Activated naive CD4-positive, alpha-beta T cell treated with anti-CD3 and anti-CD28 coated beads for 36 hours (primary cell): Measurements from ENCODE around the gene GMEB2. TPM values are rescaled to one million over a fixed set of nuclear protein-coding genes. Genes with fewer than 3 reads are reported as not detected.

Experiments
- CTCF ChIA-PET: fragments of 350-600 bp; sonication (Branson Sonifier 250); formaldehyde crosslinking; loops from one replicate; lab custom pipeline; 2021; ENCODE audit warnings: antibody characterized with exemption; lab: Charles Lee
- DNase-seq: peaks from one replicate; pipeline ENCODE4 v3.0.0-alpha.2; 2020
- H3K27ac Mint-ChIP-seq: one replicate; pipeline ENCODE4 v1.8.0; 2021; ENCODE audit warnings: mild to moderate bottlenecking, mixed read lengths
- H3K27me3 Mint-ChIP-seq: one replicate; pipeline ENCODE4 v1.8.0; 2021; ENCODE audit warnings: low read depth, mixed read lengths
- H3K36me3 Mint-ChIP-seq: one replicate; pipeline ENCODE4 v1.8.0; 2021; ENCODE audit warnings: low read depth, mixed read lengths
- H3K4me1 Mint-ChIP-seq: one replicate; pipeline ENCODE4 v1.8.0; 2021; ENCODE audit warnings: low read depth, mixed read lengths
- H3K4me3 Mint-ChIP-seq: one replicate; pipeline ENCODE4 v1.8.0; 2021; ENCODE audit warnings: mild to moderate bottlenecking, moderate library complexity, mixed read lengths
- H3K9me3 Mint-ChIP-seq: one replicate; pipeline ENCODE4 v1.8.0; 2021; ENCODE audit warnings: mixed read lengths
- intact Hi-C: fragments of 100-400 bp; cut with micrococcal nuclease; formaldehyde crosslinking; loops from one replicate; pipeline ENCODE4 v1.15.1; 2023
- total RNA-seq, 2 experiments: library from RNA; stranded (reverse); gene quantifications; one replicate each; pipeline ENCODE4 v1.2.3, GENCODE V29; 2021

GMEB2 gene
- total RNA-seq, 2 experiments from 2014 or later = 16.7 to 18.0 TPM

DNA sequence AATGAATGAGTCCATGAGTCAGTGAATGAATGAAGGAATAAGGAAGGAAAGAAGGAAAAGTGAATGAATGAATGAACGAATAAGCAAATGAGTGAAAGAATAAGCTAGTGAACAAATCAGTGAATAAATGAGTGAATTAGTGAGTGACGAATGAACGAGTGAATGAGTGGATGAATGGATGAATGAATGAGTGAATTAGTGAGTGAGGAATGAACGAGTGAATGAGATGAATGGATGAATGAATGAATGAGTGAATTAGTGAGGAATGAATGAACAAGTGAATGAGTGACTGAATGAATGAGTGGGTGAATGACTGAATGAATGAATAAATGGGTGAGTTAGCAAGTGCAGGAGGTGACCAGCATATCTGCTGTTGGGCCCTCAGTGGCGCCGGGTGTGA lies 83.2 kb downstream of the GMEB2 start:
- H3K27ac Mint-ChIP-seq = no peak overlapping the region
- DNase-seq = no peak
- H3K36me3 Mint-ChIP-seq = no peaks in the 10 kb centered on the region
- H3K27me3 Mint-ChIP-seq = no peaks in the 10 kb centered on the region
- peaks cover 4% of the 10 kb centered on the region for H3K4me1 Mint-ChIP-seq
- H3K4me3 Mint-ChIP-seq = no peak overlapping the region
- CTCF ChIA-PET = interaction anchor here (0.6 kb wide), 1 partner anchor 40 kb away, joined by 7 read pairs; no protein-coding TSS in a partner anchor
- H3K9me3 Mint-ChIP-seq = no peaks in the 10 kb centered on the region
- intact Hi-C loops = no loop called here

DNA sequence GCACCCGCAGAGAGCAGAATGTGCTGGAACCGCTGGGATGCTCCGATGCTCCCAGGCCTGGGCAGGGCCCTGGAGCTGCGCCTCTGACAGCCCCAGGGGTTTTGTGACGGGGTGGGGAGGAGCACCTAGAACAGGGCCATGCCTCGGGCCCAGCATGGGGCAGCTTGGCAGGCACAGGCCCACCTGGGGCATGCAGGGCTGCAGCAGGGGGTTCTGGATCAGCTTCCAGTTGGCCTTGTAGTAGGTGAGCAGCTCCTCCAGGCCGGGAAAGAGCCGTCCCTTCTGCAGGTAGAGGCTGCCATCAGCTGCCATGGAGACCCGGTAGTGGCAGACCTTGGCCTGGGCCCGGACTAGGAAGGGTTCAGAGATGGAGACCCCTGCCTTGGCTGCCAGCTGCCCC lies 83.8 kb downstream of the GMEB2 start:
- no peak for DNase-seq
- Mint-ChIP-seq H3K4me1 (peaks cover 5% of the 10 kb centered on the region), H3K9me3 (no peaks in the 10 kb centered on the region), H3K36me3 (no peaks in the 10 kb centered on the region), H3K27ac (no peak overlapping the region), H3K27me3 (no peaks in the 10 kb centered on the region), H3K4me3 (no peak overlapping the region)
- intact Hi-C loops = no loop called here
- CTCF ChIA-PET = interaction anchor here (0.6 kb wide), 1 partner anchor 223 kb away, joined by 3 read pairs; no protein-coding TSS in a partner anchor

DNA sequence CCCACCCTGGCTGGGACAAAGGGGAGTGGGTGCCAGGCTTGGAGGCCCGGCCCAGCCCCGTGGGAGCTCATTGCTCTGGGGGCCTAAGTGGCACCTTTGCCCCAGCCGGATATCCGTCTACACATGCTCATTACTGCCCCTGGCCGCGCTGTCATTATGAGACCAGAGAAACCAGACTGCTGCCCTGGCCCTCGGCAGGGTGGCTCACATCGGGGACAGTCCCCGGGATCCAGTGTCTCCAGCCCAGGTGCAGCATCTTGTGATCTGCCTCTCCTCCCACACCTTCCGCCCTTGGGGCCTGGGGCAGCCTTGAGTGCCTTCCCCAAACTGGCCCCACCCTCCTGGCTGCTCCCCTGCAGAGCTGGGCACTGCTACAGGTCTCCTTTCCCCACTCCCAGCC lies 84.2 kb downstream of the GMEB2 start:
- H3K36me3 Mint-ChIP-seq = no peaks in the 10 kb centered on the region
- DNase-seq = no peak
- H3K4me1 Mint-ChIP-seq = peaks cover 7% of the 10 kb centered on the region
- intact Hi-C loops = no loop called here
- no peaks in the 10 kb centered on the region for H3K27me3 Mint-ChIP-seq
- CTCF ChIA-PET = interaction anchor here (0.6 kb wide), 1 partner anchor 224 kb away, joined by 3 read pairs; no protein-coding TSS in a partner anchor
- H3K4me3 Mint-ChIP-seq = no peak overlapping the region
- H3K9me3 Mint-ChIP-seq = no peaks in the 10 kb centered on the region
- H3K27ac Mint-ChIP-seq = no peak overlapping the region

DNA sequence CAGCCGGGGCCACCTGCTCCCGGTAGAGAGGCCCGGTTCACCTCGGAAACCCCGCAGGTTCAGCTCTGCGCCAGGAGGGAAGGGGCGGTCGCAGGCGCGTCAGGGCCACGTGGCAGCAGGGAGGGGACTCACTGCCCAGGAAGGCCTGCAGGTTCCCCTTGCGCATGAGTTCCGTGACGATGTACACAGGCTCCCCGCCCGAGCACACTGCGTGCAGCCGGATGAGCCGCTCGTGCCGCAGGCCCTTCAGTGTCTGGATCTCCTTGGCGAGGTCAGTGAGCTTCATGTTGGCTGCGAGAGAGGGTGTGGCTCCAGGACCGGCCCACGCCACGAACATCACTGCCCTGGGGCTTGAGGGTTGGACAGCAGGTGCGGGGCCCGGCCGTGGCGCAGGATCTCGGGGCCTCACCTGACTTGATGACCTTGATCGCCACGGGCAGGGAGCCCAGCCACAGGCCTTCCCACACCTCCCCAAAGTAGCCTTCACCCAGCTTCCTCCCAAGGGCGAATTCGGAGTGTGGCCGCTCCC lies 84.8 kb downstream of the GMEB2 start:
- H3K4me1 Mint-ChIP-seq = peaks cover 9% of the 10 kb centered on the region
- no peak overlapping the region for H3K27ac Mint-ChIP-seq
- DNase-seq = no peak
- CTCF ChIA-PET = no interaction called here
- H3K36me3 Mint-ChIP-seq = no peaks in the 10 kb centered on the region
- intact Hi-C loops = no loop called here
- no peaks in the 10 kb centered on the region for H3K27me3 Mint-ChIP-seq
- no peak overlapping the region for H3K4me3 Mint-ChIP-seq
- no peaks in the 10 kb centered on the region for H3K9me3 Mint-ChIP-seq

DNA sequence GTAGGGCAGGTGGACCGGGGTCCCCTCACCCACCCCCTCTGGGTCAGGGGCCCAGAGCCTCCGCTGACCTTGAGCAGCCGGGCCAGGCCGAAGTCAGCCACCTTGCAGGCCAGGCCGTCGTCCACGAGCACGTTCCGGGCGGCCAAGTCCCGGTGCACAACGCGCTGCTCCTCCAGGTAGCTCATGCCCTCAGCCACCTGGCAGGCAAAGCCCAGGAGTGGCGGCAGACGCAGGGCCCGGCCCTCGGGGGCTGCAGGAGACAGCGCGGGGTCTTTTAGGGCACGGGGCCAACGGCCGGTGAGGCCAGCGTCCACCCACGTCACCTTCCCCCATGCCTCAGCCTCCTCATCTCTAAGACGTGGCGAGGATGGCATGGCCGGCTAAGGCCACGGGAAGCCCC lies 85.5 kb downstream of the GMEB2 start:
- no peak for DNase-seq
- CTCF ChIA-PET = no interaction called here
- H3K4me3 Mint-ChIP-seq = no peak overlapping the region
- H3K9me3 Mint-ChIP-seq = no peaks in the 10 kb centered on the region
- intact Hi-C loops = no loop called here
- H3K27me3 Mint-ChIP-seq = no peaks in the 10 kb centered on the region
- H3K4me1 Mint-ChIP-seq = peaks cover 8% of the 10 kb centered on the region
- H3K27ac Mint-ChIP-seq = no peak overlapping the region
- no peaks in the 10 kb centered on the region for H3K36me3 Mint-ChIP-seq

DNA sequence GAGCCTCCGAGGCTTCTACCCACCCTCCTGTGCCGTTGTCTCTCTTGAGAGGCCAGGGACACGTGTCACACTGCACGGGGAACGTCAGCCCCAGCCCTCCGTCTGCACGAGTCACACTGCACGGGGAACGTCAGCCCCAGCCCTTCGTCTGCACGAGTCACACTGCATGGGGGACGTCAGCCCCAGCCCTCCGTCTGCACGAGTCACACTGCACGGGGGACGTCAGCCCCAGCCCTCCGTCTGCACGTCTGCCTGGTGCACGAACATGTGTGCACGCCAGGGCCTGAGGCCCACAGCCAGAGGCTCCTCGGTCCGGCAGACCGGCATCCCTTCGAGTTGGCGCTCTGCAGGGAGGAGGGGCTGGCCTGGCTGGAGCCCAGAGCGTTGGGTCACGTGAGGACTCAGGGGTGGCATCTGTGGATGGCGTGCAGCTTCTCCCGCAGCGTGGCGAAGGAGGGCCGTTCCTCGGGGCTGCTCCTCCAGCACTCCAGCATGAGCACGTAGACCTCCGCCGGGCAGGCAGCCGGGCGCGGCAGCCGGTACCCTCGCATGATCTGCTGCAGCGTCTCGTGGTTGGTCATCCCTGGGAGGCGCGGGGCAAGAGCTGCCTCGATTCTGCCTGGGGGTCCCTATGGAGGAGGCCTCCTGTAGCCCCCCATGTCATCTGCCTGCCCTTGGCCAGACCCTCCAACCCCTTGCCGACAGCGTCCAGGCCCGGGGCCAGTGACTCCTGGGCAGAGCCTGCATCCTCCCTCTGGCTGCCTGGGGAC lies 86.3 kb downstream of the GMEB2 start:
- H3K27ac Mint-ChIP-seq = no peak overlapping the region
- no peaks in the 10 kb centered on the region for H3K9me3 Mint-ChIP-seq
- no peak overlapping the region for H3K4me3 Mint-ChIP-seq
- no peaks in the 10 kb centered on the region for H3K27me3 Mint-ChIP-seq
- DNase-seq = no peak
- peaks cover 11% of the 10 kb centered on the region for H3K4me1 Mint-ChIP-seq
- CTCF ChIA-PET = no interaction called here
- H3K36me3 Mint-ChIP-seq = no peaks in the 10 kb centered on the region
- intact Hi-C loops = no loop called here

DNA sequence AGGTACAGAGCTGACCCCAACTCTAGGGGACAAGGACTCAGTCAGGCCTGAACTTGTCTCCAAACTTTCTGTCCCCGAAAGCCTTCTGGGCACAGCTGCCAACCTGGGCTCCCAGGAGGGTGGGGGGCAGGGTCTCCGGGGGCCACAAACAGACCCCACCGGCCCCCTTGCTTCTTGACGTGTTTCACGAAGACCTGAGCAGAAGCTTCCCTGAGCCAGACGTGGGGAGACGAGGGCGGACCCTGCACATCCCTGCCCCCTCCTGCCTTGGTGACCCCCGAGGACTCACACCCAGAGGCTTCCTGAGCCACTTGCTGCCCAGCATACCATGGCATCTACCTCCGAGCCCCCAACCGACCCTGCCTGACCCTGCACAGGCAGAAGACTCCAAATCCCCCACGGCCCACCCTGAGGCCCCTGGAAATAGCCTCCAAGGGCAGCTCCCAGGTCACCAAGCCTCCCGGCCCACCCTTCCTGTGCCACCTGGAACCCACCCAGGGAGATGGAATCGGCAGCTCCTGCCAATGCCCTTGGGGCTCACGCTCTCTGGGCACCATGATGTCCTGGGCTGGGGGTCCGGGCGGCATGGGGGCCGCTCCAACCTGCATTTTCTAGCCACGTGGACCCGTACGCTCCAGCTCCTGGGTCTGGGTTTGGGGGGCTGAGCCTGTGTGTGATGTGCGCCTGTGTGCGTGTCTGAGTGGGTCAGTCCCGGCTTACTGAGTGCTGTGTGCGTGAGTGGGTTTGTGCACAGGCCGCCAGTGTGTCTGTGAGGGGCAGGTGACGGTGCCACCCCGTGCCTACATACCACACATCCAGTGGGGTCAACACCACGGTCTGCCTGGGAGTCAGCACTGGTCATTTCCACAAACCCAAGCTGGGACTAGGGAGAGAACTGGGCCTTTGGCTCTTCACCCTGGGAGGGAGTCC lies 87.2 kb downstream of the GMEB2 start:
- H3K4me1 Mint-ChIP-seq = peaks cover 11% of the 10 kb centered on the region
- CTCF ChIA-PET = interaction anchor here (0.7 to 1.4 kb wide), 4 partner anchors 218 to 521 kb away, joined by 3 read pairs; no protein-coding TSS in a partner anchor
- no peaks in the 10 kb centered on the region for H3K36me3 Mint-ChIP-seq
- no peak overlapping the region for H3K4me3 Mint-ChIP-seq
- no peaks in the 10 kb centered on the region for H3K9me3 Mint-ChIP-seq
- no peak overlapping the region for H3K27ac Mint-ChIP-seq
- DNase-seq = no peak
- no peaks in the 10 kb centered on the region for H3K27me3 Mint-ChIP-seq
- intact Hi-C loops = loop anchor here (2.0 to 10.0 kb wide), 4 partner anchors 41 to 243 kb away; partner anchors contain the start of gene GMEB2

DNA sequence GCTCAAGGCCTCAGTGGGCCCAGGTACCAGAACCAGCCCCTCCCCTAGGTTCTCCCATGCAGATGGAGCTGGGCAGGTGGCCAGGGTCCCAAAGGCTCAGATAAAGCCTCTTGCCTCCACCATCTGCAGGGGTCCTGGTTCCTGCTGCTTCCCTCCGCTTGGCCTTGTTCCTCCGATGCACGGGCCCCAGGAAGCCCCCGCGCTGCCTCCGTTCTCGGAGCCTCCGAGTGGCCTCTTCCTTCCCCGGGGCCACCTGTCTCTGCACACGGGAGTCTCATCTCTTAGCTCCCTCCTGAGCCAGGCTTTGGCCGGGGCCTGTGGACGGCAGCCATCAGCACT lies 87.8 kb downstream of the GMEB2 start:
- CTCF ChIA-PET = interaction anchor here (0.7 to 1.4 kb wide), 3 partner anchors 254 to 522 kb away, joined by 3 read pairs; no protein-coding TSS in a partner anchor
- intact Hi-C loops = loop anchor here (2.0 to 10.0 kb wide), 4 partner anchors 42 to 243 kb away; partner anchors contain the start of gene GMEB2
- DNase-seq = no peak
- H3K9me3 Mint-ChIP-seq = no peaks in the 10 kb centered on the region
- no peaks in the 10 kb centered on the region for H3K27me3 Mint-ChIP-seq
- H3K36me3 Mint-ChIP-seq = no peaks in the 10 kb centered on the region
- H3K4me1 Mint-ChIP-seq = peaks cover 11% of the 10 kb centered on the region
- H3K4me3 Mint-ChIP-seq = no peak overlapping the region
- no peak overlapping the region for H3K27ac Mint-ChIP-seq

DNA sequence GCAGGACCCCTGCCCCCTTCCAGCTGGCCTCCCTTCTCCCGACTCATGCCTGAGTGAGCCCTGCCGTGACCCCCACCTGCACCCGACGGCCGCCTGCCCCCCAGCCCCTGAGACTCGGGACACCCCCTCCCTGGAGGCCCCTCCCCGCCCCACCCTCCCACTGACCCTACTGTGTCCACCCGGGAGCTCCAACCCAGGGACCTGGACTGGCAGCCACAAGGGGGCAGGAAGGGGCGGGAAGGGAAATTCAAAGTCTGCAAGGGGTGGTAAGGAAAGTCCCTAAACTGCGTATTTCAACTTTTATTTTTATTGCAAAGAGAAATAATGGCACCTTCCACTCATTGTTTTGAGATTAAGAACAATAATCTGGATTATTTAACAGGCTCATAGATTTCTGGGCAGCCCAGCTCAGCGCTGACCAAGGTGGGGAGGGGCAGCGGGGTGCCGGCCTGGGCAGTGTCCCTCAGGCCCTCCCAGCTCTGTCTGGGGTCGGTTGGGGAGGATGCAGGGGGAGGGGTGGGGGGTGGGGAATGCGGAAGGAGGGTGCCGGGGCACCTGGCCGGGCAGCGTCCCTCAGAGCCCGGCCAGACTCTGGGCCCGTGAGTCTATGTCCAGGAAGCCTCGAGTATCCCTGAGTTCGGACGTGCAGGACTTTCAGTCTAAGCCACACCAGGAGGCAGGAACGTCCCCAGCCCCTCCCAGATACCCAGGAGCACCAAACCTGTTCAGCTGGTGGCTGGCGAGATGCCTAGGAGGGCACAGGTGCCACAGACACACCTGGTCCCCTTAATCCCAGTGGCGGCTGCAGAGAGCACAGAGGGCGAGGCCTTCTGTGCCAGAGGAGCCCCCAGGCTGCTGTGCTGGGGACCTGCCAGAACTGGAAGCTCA lies 88.5 kb downstream of the GMEB2 start:
- peak overlapping the region; percentile 74 for H3K4me3 Mint-ChIP-seq
- H3K36me3 Mint-ChIP-seq = no peaks in the 10 kb centered on the region
- H3K27ac Mint-ChIP-seq = peak overlapping the region; percentile 84
- DNase-seq = peak; percentile 71
- no peaks in the 10 kb centered on the region for H3K9me3 Mint-ChIP-seq
- no peaks in the 10 kb centered on the region for H3K27me3 Mint-ChIP-seq
- intact Hi-C loops = loop anchor here (1.0 to 10.0 kb wide), 11 partner anchors 42 to 519 kb away; partner anchors contain the start of genes GMEB2 and RTEL1
- CTCF ChIA-PET = interaction anchor here (0.7 to 2.7 kb wide), 24 partner anchors 9 to 582 kb away, joined by 3 to 10 read pairs (median 4); partner anchors contain the start of genes ARFRP1, PRPF6 and ZGPAT
- peaks cover 11% of the 10 kb centered on the region for H3K4me1 Mint-ChIP-seq
